ENCODE results near the gene TENM3. TPM values are rescaled to one million over a fixed set of nuclear protein-coding genes. Genes with fewer than 3 reads are reported as not detected.

TENM3 gene
- total and polyA plus RNA-seq, 2 of the 8 experiments (the other 6 are each of a cell fraction or from before 2014, with no cell fraction given) = 36.9 to 69.3 TPM

GRCh38 chr4:182277377-182277776 is 34.2 kb downstream of the TENM3 start (continued):
- no peak for TF ChIP-seq E2F6 (IDR thresholded peaks at IDR 0.05)
- TF ChIP-seq FOSL1 (IDR thresholded peaks at IDR 0.05; ENCODE audit: insufficient read depth, low read depth, low read length) = no peak
- no peak for TF ChIP-seq ZNF274 (IDR thresholded peaks at IDR 0.05; ENCODE audit: borderline replicate concordance, extremely low read depth, low read length)
- TF ChIP-seq RNF2 (IDR thresholded peaks at IDR 0.05; ENCODE audit: borderline replicate concordance, low read depth, low read length, missing control alignments, poor library complexity, severe bottlenecking) = no peak
- TF ChIP-seq CHD2 (IDR thresholded peaks at IDR 0.05; ENCODE audit: low read length) = no peak
- TF ChIP-seq CREB1 (IDR thresholded peaks at IDR 0.05) = no peak
